ENCODE results near the gene PCCA. TPM values are rescaled to one million over a fixed set of nuclear protein-coding genes. Genes with fewer than 3 reads are reported as not detected.
A peak's percentile ranks its signal among the peaks of the same experiment; 100 is the strongest.
"Not testable (repeated sequence)": the region's sequence is repeated elsewhere in the genome, so short reads cannot be mapped to it uniquely, and the experiment has no call there.

The PCCA gene
- total and polyA plus RNA-seq, 4 donors, result 45.1 to 378 (median 110) TPM

GRCh38 chr13:100223966-100224530 is 135.2 kb downstream of the PCCA start:
- H3K9me3 ChIP-seq (ENCODE audit: control insufficient read depth, insufficient read depth, low read length); DNase-seq (ENCODE audit: low read depth in 4 of 6, low spot score in 6 of 6); H3K27me3 ChIP-seq (ENCODE audit: control insufficient read depth, insufficient read depth, low read length); H3K27ac ChIP-seq (ENCODE audit: low read depth, low read length); H3K4me3 ChIP-seq (ENCODE audit: low read depth, low read length); H3K4me1 ChIP-seq (ENCODE audit: control insufficient read depth, insufficient read depth, low read length); H3K36me3 ChIP-seq (ENCODE audit: control insufficient read depth, insufficient read depth, low read length): not testable (repeated sequence)
- 95% methylated on average over 20 of the region's 30 CpGs for WGBS (ENCODE audit: insufficient coverage)

- 50% methylated on average over 5 of the region's 7 CpGs for WGBS (ENCODE audit: insufficient coverage)
- Histone ChIP-seq H3K4me1 (ENCODE audit: control insufficient read depth, insufficient read depth, low read length) (peaks cover 5% of the 10 kb centered on the region), H3K4me3 (ENCODE audit: low read depth, low read length) (no peak overlapping the region), H3K27me3 (ENCODE audit: control insufficient read depth, insufficient read depth, low read length) (no peaks in the 10 kb centered on the region), H3K9me3 (ENCODE audit: control insufficient read depth, insufficient read depth, low read length) (no peaks in the 10 kb centered on the region), H3K36me3 (ENCODE audit: control insufficient read depth, insufficient read depth, low read length) (no peaks in the 10 kb centered on the region), H3K27ac (ENCODE audit: low read depth, low read length) (no peak overlapping the region)
- no peak for DNase-seq (ENCODE audit: low read depth in 4 of 6, low spot score in 6 of 6)
Measured at GRCh38 chr13:100229603-100230002, 140.7 kb downstream of the PCCA start.

- no peaks in the 10 kb centered on the region for H3K27me3 ChIP-seq (ENCODE audit: control insufficient read depth, insufficient read depth, low read length)
- 74% methylated on average over 3 of the region's 3 CpGs for WGBS (ENCODE audit: insufficient coverage)
- H3K4me1 ChIP-seq (ENCODE audit: control insufficient read depth, insufficient read depth, low read length), result peaks cover 5% of the 10 kb centered on the region
- H3K9me3 ChIP-seq (ENCODE audit: control insufficient read depth, insufficient read depth, low read length), result no peaks in the 10 kb centered on the region
- H3K36me3 ChIP-seq (ENCODE audit: control insufficient read depth, insufficient read depth, low read length), result no peaks in the 10 kb centered on the region
- no peak overlapping the region for H3K4me3 ChIP-seq (ENCODE audit: low read depth, low read length)
- no peak overlapping the region for H3K27ac ChIP-seq (ENCODE audit: low read depth, low read length)
- no peak for DNase-seq (ENCODE audit: low read depth in 4 of 6, low spot score in 6 of 6)
Measured at GRCh38 chr13:100230769-100231149, 141.9 kb downstream of the PCCA start.

- H3K36me3 ChIP-seq (ENCODE audit: control insufficient read depth, insufficient read depth, low read length), result no peaks in the 10 kb centered on the region
- no peak overlapping the region for H3K4me3 ChIP-seq (ENCODE audit: low read depth, low read length)
- H3K4me1 ChIP-seq (ENCODE audit: control insufficient read depth, insufficient read depth, low read length), result peaks cover 5% of the 10 kb centered on the region
- 84% methylated on average over 2 of the region's 3 CpGs for WGBS (ENCODE audit: insufficient coverage)
- no peak overlapping the region for H3K27ac ChIP-seq (ENCODE audit: low read depth, low read length)
- DNase-seq (ENCODE audit: low read depth in 4 of 6, low spot score in 6 of 6), result no peak
- H3K27me3 ChIP-seq (ENCODE audit: control insufficient read depth, insufficient read depth, low read length), result no peaks in the 10 kb centered on the region
- H3K9me3 ChIP-seq (ENCODE audit: control insufficient read depth, insufficient read depth, low read length), result no peaks in the 10 kb centered on the region
Measured at GRCh38 chr13:100231176-100231575, 142.3 kb downstream of the PCCA start.

DNA sequence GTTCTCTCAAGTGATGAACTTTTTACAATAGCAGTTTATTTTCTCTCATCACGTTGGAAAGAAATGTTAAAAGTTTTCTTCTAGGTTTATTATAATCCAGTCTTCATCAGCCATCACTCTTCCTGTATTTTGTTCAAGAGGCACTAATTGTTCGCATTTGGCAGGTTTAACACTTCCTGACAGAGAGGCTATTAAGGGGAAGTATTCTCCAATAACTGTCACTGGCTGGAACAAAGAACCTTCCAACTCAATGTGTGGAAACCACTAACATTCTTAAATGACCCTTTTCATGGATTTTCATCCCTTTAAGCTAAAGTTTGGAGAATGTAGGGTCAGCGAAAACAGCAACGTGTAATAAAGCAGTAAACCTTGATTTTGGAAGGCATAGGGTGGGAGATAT is 145.1 kb downstream of the PCCA start:
- Histone ChIP-seq H3K4me3 (ENCODE audit: low read depth, low read length) (no peak overlapping the region), H3K9me3 (ENCODE audit: control insufficient read depth, insufficient read depth, low read length) (no peaks in the 10 kb centered on the region), H3K27ac (ENCODE audit: low read depth, low read length) (no peak overlapping the region), H3K27me3 (ENCODE audit: control insufficient read depth, insufficient read depth, low read length) (no peaks in the 10 kb centered on the region), H3K36me3 (ENCODE audit: control insufficient read depth, insufficient read depth, low read length) (no peaks in the 10 kb centered on the region), H3K4me1 (ENCODE audit: control insufficient read depth, insufficient read depth, low read length) (peaks cover 5% of the 10 kb centered on the region)
- peak in 2 of 6 donors; percentile 44 to 55 for DNase-seq (ENCODE audit: low read depth in 4 of 6, low spot score in 6 of 6)
- WGBS (ENCODE audit: insufficient coverage), result 35% methylated on average over 2 of the region's 4 CpGs

DNA sequence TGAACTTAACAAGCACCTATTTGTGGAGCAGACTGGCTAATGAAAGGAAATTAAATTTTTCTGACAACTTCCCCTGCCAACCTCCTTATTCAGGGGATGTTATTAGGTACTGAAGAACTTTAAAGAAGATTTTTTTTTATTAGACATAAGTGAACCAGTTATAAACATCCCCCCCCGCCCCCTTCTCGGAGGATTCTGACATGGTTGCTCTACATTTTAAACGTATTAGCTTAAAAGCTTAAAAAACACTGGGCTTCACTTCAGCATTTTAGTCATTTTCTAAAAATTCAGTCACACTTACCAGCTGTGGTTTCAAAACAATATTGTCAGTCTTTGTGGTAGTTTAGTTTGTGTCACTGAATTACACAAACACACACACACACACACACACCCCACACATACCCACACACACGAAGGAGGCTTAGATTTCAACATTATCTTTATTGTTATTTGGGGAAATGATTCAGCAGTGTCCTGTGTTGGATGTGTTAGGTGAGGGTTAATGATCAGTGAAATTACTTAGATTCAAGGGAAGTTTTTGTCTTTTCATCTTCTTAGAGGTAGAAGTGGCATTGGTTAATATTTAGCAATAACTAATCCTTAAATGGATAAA is 145.7 kb downstream of the PCCA start:
- Histone ChIP-seq H3K27ac (ENCODE audit: low read depth, low read length) (peak overlapping the region; percentile 57), H3K36me3 (ENCODE audit: control insufficient read depth, insufficient read depth, low read length) (no peaks in the 10 kb centered on the region), H3K9me3 (ENCODE audit: control insufficient read depth, insufficient read depth, low read length) (no peaks in the 10 kb centered on the region), H3K4me3 (ENCODE audit: low read depth, low read length) (no peak overlapping the region), H3K27me3 (ENCODE audit: control insufficient read depth, insufficient read depth, low read length) (no peaks in the 10 kb centered on the region), H3K4me1 (ENCODE audit: control insufficient read depth, insufficient read depth, low read length) (peaks cover 5% of the 10 kb centered on the region)
- WGBS (ENCODE audit: insufficient coverage), result no CpG with 5 or more reads among the region's 4 CpGs
- DNase-seq (ENCODE audit: low read depth in 4 of 6, low spot score in 6 of 6), result no peak

GRCh38 chr13:100235311-100235901 is 146.5 kb downstream of the PCCA start:
- no peaks in the 10 kb centered on the region for H3K36me3 ChIP-seq (ENCODE audit: control insufficient read depth, insufficient read depth, low read length)
- WGBS (ENCODE audit: insufficient coverage), result 60% methylated on average over 1 of the region's 5 CpGs
- peaks cover under 1% of the 10 kb centered on the region for H3K4me1 ChIP-seq (ENCODE audit: control insufficient read depth, insufficient read depth, low read length)
- H3K27ac ChIP-seq (ENCODE audit: low read depth, low read length), result peak overlapping the region; percentile 57
- no peak overlapping the region for H3K4me3 ChIP-seq (ENCODE audit: low read depth, low read length)
- no peaks in the 10 kb centered on the region for H3K9me3 ChIP-seq (ENCODE audit: control insufficient read depth, insufficient read depth, low read length)
- H3K27me3 ChIP-seq (ENCODE audit: control insufficient read depth, insufficient read depth, low read length), result no peaks in the 10 kb centered on the region
- peak in 5 of 6 donors; percentile 33 to 89 (median 45) for DNase-seq (ENCODE audit: low read depth in 4 of 6, low spot score in 6 of 6)

DNA sequence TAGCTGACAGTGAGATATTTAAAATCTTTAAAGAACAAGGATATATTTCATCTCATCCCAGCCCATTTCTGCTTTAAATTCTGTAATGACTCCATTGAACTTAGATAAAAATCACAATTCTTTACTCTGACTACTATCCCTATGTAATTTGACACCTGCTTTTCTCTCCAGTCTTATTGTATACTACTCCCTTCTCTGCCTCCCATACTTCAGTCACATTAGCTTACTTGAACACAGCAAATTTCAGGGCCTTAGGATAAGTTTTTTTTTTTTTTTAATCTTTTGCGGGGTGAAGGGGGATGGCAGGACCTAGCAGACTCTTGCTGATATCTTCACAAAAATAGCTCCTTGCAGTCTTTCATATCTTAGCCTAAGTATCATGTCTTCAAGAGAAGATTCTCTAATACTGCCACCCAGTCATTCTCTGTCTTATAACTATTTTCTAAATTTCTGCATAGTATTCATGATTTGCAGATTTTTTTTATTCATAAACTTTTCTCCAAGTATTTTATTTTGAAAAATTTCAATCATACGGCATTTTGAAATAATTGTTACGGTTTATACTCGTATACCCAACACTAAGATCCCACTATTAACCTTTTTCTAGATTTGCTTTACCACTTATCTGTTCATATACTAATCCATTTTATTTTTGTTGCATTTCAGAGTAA is 151.4 kb downstream of the PCCA start:
- WGBS (ENCODE audit: insufficient coverage), result no CpG with 5 or more reads among the region's 4 CpGs

DNA sequence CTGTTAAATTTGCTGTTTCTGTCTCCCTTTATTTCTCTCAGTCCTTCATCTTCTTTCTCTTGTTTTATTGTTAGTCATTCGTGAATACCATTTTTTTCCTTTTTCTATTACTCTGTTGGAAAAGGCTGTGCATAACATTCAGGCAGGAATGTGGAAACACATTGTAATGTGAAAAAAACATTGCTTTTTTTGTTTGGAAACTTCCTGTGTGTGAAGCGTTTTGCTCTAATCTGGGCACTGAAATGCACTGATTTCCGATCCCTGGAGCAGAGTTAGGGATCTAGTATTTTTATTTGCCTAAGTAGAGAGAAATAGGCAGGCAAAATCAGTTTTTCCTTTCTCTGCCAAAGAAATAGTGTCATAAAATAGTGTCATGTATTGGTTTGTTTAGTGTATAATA is 155.5 kb downstream of the PCCA start:
- H3K4me3 ChIP-seq (ENCODE audit: low read depth, low read length), result no peak overlapping the region
- peak in 1 of 6 donors; percentile 14 for DNase-seq (ENCODE audit: low read depth in 4 of 6, low spot score in 6 of 6)
- no peak overlapping the region for H3K27ac ChIP-seq (ENCODE audit: low read depth, low read length)
- H3K27me3 ChIP-seq (ENCODE audit: control insufficient read depth, insufficient read depth, low read length), result no peaks in the 10 kb centered on the region
- WGBS (ENCODE audit: insufficient coverage), result 45% methylated on average over 2 of the region's 3 CpGs
- no peaks in the 10 kb centered on the region for H3K4me1 ChIP-seq (ENCODE audit: control insufficient read depth, insufficient read depth, low read length)
- no peaks in the 10 kb centered on the region for H3K36me3 ChIP-seq (ENCODE audit: control insufficient read depth, insufficient read depth, low read length)
- peaks cover 6% of the 10 kb centered on the region for H3K9me3 ChIP-seq (ENCODE audit: control insufficient read depth, insufficient read depth, low read length)

More for the DNA sequence above, 151.4 kb downstream of the PCCA start:
- Histone ChIP-seq H3K27ac (ENCODE audit: low read depth, low read length) (no peak overlapping the region), H3K27me3 (ENCODE audit: control insufficient read depth, insufficient read depth, low read length) (no peaks in the 10 kb centered on the region), H3K4me1 (ENCODE audit: control insufficient read depth, insufficient read depth, low read length) (no peaks in the 10 kb centered on the region), H3K9me3 (ENCODE audit: control insufficient read depth, insufficient read depth, low read length) (no peaks in the 10 kb centered on the region), H3K36me3 (ENCODE audit: control insufficient read depth, insufficient read depth, low read length) (no peaks in the 10 kb centered on the region), H3K4me3 (ENCODE audit: low read depth, low read length) (no peak overlapping the region)
- DNase-seq (ENCODE audit: low read depth in 4 of 6, low spot score in 6 of 6), result no peak

Measured in spinal cord (tissue), 10 donors.